HepG2 (cell line): ENCODE data around the gene CDHR5. TPM values are rescaled to one million over a fixed set of nuclear protein-coding genes. Genes with fewer than 3 reads are reported as not detected.
A peak's percentile ranks its signal among the peaks of the same experiment; 100 is the strongest.

Experiments
- CEBPB ChIP-seq: IDR thresholded peaks from 2 replicates; pipeline ENCODE4 v1.6.1; 2011; ENCODE audit warnings: low read depth, low read length, improper control_type of control experiment, borderline replicate concordance
- HNRNPLL ChIP-seq: fragments of 200-400 bp; formaldehyde crosslinking; IDR thresholded peaks from 2 replicates; pipeline ENCODE4 v1.6.1; 2017; ENCODE audit warnings: mild to moderate bottlenecking, low read depth, low read length; ENCODE audit not compliant: poor library complexity, severe bottlenecking
- ISX ChIP-seq: sonication (generic); formaldehyde crosslinking; conservative IDR thresholded peaks from 2 replicates; pipeline ENCODE4 v1.5.0; 2020; ENCODE audit warnings: missing genetic modification reagents
- PRDM15 ChIP-seq: sonication (generic); formaldehyde crosslinking; IDR thresholded peaks from 2 replicates; pipeline ENCODE4 v1.4.0; 2020; ENCODE audit warnings: missing genetic modification reagents
- RBM39 ChIP-seq: fragments of 200-400 bp; formaldehyde crosslinking; IDR thresholded peaks from one replicate; pipeline ENCODE4 v1.6.1; 2018; ENCODE audit warnings: antibody characterized with exemption, mild to moderate bottlenecking, low read depth, low read length; ENCODE audit not compliant: poor library complexity, severe bottlenecking
- REST ChIP-seq, 2 experiments: IDR thresholded peaks; 2 replicates each; pipeline ENCODE4 v1.6.1; 2011 to 2012; ENCODE audit warnings: low read length in 2 of 2, borderline replicate concordance in 1 of 2, low read depth in 1 of 2, mild to moderate bottlenecking in 1 of 2, moderate library complexity in 1 of 2
- SRSF1 ChIP-seq: fragments of 200-400 bp; formaldehyde crosslinking; optimal IDR thresholded peaks from 2 replicates; pipeline ENCODE3; 2017; ENCODE audit warnings: mild to moderate bottlenecking, low read depth, low read length, moderate library complexity
- ZMAT3 ChIP-seq: sonication (generic); formaldehyde crosslinking; conservative IDR thresholded peaks from 2 replicates; pipeline ENCODE4 v1.7.0; 2021; ENCODE audit warnings: missing genetic modification reagents
- ZNF564 ChIP-seq: sonication (generic); formaldehyde crosslinking; IDR thresholded peaks from 2 replicates; pipeline ENCODE4 v1.8.1; 2023; ENCODE audit warnings: mild to moderate bottlenecking, missing genetic modification reagents
- polyA plus RNA-seq, 8 experiments: library from polyadenylated mRNA; depleted of rRNA in 3 of 8; stranded (reverse) in 7 of 8; unstranded in 1 of 8; fragments of >200 nt; fragmentation: Illumina TruSeq in 4 of 8; extraction: Trizol in 4 of 8; gene quantifications; 2 replicates each; pipeline versions ENCODE4 v1.2.1 to v1.2.3, GENCODE V29; 2011 to 2016; ENCODE audit warnings: low read depth in 4 of 8, missing spikeins in 1 of 8, mixed read lengths in 1 of 8; ENCODE audit not compliant: insufficient read depth in 1 of 8
- total RNA-seq, 5 experiments: library from RNA; depleted of rRNA; stranded (reverse); fragments of >200 nt; fragmentation: Illumina TruSeq; extraction: Trizol; gene quantifications; 2 replicates each; pipeline ENCODE4 v1.2.3, GENCODE V29; 2016; ENCODE audit warnings: low read depth in 1 of 5
- TF ChIP-seq, protein P1 (sequence below): sonication (generic); formaldehyde crosslinking; IDR thresholded peaks from one replicate; pipeline ENCODE4 v1.5.1; 2020; ENCODE audit warnings: mild to moderate bottlenecking, missing genetic modification reagents; ENCODE audit errors: not compliant biosample characterization

Gene CDHR5
- total and polyA plus RNA-seq, 2 of the 13 experiments (the other 11 are each of a cell fraction or from before 2014, with no cell fraction given), result 0.46 to 0.71 TPM

- TF ChIP-seq, protein P1, sequence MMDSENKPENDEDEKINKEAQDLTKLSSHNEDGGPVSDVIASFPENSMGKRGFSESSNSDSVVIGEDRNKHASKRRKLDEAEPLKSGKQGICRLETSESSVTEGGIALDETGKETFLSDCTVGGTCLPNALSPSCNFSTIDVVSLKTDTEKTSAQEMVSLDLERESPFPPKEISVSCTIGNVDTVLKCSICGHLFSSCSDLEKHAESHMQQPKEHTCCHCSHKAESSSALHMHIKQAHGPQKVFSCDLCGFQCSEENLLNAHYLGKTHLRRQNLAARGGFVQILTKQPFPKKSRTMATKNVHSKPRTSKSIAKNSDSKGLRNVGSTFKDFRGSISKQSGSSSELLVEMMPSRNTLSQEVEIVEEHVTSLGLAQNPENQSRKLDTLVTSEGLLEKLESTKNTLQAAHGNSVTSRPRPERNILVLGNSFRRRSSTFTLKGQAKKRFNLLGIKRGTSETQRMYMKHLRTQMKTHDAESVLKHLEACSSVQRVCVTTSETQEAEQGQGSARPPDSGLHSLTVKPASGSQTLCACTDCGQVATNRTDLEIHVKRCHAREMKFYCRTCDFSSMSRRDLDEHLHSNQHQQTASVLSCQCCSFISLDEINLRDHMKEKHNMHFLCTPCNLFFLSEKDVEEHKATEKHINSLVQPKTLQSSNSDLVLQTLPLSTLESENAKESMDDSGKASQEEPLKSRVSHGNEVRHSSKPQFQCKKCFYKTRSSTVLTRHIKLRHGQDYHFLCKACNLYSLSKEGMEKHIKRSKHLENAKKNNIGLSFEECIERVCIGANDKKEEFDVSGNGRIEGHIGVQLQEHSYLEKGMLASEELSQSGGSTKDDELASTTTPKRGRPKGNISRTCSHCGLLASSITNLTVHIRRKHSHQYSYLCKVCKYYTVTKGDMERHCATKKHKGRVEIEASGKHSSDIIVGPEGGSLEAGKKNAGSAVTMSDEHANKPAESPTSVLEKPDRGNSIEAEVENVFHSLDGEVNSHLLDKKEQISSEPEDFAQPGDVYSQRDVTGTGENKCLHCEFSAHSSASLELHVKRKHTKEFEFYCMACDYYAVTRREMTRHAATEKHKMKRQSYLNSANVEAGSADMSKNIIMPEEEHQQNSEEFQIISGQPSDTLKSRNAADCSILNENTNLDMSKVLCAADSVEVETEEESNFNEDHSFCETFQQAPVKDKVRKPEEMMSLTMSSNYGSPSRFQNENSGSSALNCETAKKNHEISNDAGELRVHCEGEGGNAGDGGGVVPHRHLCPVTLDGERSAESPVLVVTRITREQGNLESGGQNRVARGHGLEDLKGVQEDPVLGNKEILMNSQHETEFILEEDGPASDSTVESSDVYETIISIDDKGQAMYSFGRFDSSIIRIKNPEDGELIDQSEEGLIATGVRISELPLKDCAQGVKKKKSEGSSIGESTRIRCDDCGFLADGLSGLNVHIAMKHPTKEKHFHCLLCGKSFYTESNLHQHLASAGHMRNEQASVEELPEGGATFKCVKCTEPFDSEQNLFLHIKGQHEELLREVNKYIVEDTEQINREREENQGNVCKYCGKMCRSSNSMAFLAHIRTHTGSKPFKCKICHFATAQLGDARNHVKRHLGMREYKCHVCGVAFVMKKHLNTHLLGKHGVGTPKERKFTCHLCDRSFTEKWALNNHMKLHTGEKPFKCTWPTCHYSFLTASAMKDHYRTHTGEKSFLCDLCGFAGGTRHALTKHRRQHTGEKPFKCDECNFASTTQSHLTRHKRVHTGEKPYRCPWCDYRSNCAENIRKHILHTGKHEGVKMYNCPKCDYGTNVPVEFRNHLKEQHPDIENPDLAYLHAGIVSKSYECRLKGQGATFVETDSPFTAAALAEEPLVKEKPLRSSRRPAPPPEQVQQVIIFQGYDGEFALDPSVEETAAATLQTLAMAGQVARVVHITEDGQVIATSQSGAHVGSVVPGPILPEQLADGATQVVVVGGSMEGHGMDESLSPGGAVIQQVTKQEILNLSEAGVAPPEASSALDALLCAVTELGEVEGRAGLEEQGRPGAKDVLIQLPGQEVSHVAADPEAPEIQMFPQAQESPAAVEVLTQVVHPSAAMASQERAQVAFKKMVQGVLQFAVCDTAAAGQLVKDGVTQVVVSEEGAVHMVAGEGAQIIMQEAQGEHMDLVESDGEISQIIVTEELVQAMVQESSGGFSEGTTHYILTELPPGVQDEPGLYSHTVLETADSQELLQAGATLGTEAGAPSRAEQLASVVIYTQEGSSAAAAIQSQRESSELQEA (CRISPR knock-in tag), result no peak
- TF ChIP-seq ZNF564 (CRISPR knock-in tag) (no peak), ISX (CRISPR knock-in tag) (no peak), PRDM15 (CRISPR knock-in tag) (no peak), RBM39 (no peak), REST (IDR thresholded peaks at IDR 0.05; ENCODE audit: borderline replicate concordance in 1 of 2, low read depth in 1 of 2, low read length in 2 of 2) (no peak), ZMAT3 (CRISPR knock-in tag) (no peak), CEBPB (no peak), HNRNPLL (peak; percentile 28), SRSF1 (no peak)
These were observed 55.4 kb downstream of the CDHR5 start (continued) for GRCh38 chr11:569158-569885.
